CD14-positive monocyte (primary cell): ENCODE measurements around the gene JSRP1. TPM values are rescaled to one million over a fixed set of nuclear protein-coding genes. Genes with fewer than 3 reads are reported as not detected.

Experiments used
- DNase-seq, 3 donors: peaks; one replicate each; pipeline ENCODE4 v3.0.0-alpha.2; 2011 to 2022
- H2AFZ ChIP-seq: 2 replicates; pipeline ENCODE4 v1.6.0; 2012; ENCODE audit warnings: mild to moderate bottlenecking, low read depth, low read length, inconsistent platforms; ENCODE audit not compliant: insufficient read depth, poor library complexity, severe bottlenecking
- H3K27ac ChIP-seq, 2 donors: 1 replicate in 1 of 2; 2 replicates in 1 of 2; pipeline ENCODE4 v1.5.1; 2012 to 2013; ENCODE audit warnings: low read length in 2 of 2, control low read depth in 1 of 2, inconsistent platforms in 1 of 2, low read depth in 1 of 2, mild to moderate bottlenecking in 1 of 2
- H3K27me3 ChIP-seq, 2 donors: one replicate each; pipeline versions ENCODE4 v1.6.0 to v1.6.1; 2011 to 2013; ENCODE audit warnings: low read length in 2 of 2; ENCODE audit not compliant: control insufficient read depth in 2 of 2, insufficient read depth in 2 of 2
- H3K36me3 ChIP-seq, 2 donors: replicated peaks in 1 of 2; 1 replicate in 1 of 2; 2 replicates in 1 of 2; pipeline versions ENCODE4 v1.5.1 to v1.6.1; 2012 to 2013; ENCODE audit warnings: low read length in 2 of 2, control low read depth in 1 of 2, inconsistent platforms in 1 of 2, mild to moderate bottlenecking in 1 of 2; ENCODE audit not compliant: insufficient read depth in 2 of 2, control insufficient read depth in 1 of 2
- H3K4me1 ChIP-seq, 2 donors: 1 replicate in 1 of 2; 2 replicates in 1 of 2; pipeline versions ENCODE4 v1.5.1 to v1.6.1; 2012 to 2013; ENCODE audit warnings: low read length in 2 of 2, control low read depth in 1 of 2, inconsistent platforms in 1 of 2, mild to moderate bottlenecking in 1 of 2, moderate library complexity in 1 of 2; ENCODE audit not compliant: insufficient read depth in 2 of 2, control insufficient read depth in 1 of 2
- H3K4me2 ChIP-seq: replicated peaks from 2 replicates; pipeline ENCODE3; 2012; ENCODE audit warnings: low read length, moderate library complexity, mild to moderate bottlenecking; ENCODE audit not compliant: poor library complexity, severe bottlenecking; ENCODE audit errors: extremely low read depth
- H3K4me3 ChIP-seq, 3 experiments: fragments of 200-600 bp in 1 of 3; sonication (generic) in 1 of 3; replicated peaks in 1 of 3; 1 replicate in 2 of 3; 2 replicates in 1 of 3; pipeline ENCODE4 v1.5.1; 2011 to 2013; ENCODE audit warnings: low read length in 3 of 3, mild to moderate bottlenecking in 3 of 3, control low read depth in 2 of 3, low read depth in 2 of 3, inconsistent platforms in 1 of 3, moderate library complexity in 1 of 3
- H3K79me2 ChIP-seq: 2 replicates; pipeline ENCODE4 v1.6.0; 2012; ENCODE audit warnings: mild to moderate bottlenecking, control low read depth, inconsistent platforms, low read length, moderate library complexity; ENCODE audit not compliant: insufficient read depth
- H3K9ac ChIP-seq: 2 replicates; pipeline ENCODE4 v1.6.0; 2017; ENCODE audit warnings: low read length, mild to moderate bottlenecking; ENCODE audit not compliant: insufficient read depth, poor library complexity, severe bottlenecking
- H3K9me3 ChIP-seq, 2 donors: replicated peaks in 1 of 2; 1 replicate in 1 of 2; 2 replicates in 1 of 2; pipeline versions ENCODE4 v1.5.1 to v1.6.1; 2012 to 2013; ENCODE audit warnings: low read length in 2 of 2, control low read depth in 1 of 2; ENCODE audit not compliant: control insufficient read depth in 1 of 2, insufficient read depth in 1 of 2
- H4K20me1 ChIP-seq: 2 replicates; pipeline ENCODE4 v1.6.0; 2012; ENCODE audit warnings: mild to moderate bottlenecking, low read length, control low read depth, moderate library complexity; ENCODE audit not compliant: insufficient read depth
- H3K27ac Mint-ChIP-seq, 7 donors: one replicate each; pipeline ENCODE4 v1.8.0; 2020; ENCODE audit warnings: mild to moderate bottlenecking in 7 of 7, mixed read lengths in 7 of 7, moderate library complexity in 6 of 7, inconsistent platforms in 2 of 7
- H3K27me3 Mint-ChIP-seq, 3 donors: one replicate each; pipeline ENCODE4 v1.8.0; 2021 to 2022; ENCODE audit warnings: low read depth in 3 of 3, mild to moderate bottlenecking in 3 of 3, mixed read lengths in 3 of 3, moderate library complexity in 3 of 3, inconsistent platforms in 1 of 3
- H3K36me3 Mint-ChIP-seq, 2 donors: one replicate each; pipeline ENCODE4 v1.8.0; 2020; ENCODE audit warnings: mixed read lengths in 2 of 2, inconsistent platforms in 1 of 2, mild to moderate bottlenecking in 1 of 2
- H3K4me1 Mint-ChIP-seq: one replicate; pipeline ENCODE4 v1.8.0; 2020; ENCODE audit warnings: mild to moderate bottlenecking, mixed read lengths
- H3K4me3 Mint-ChIP-seq, 2 donors: one replicate each; pipeline ENCODE4 v1.8.0; 2020; ENCODE audit warnings: mild to moderate bottlenecking in 2 of 2, mixed read lengths in 2 of 2, moderate library complexity in 1 of 2
- H3K9me3 Mint-ChIP-seq, 7 donors: one replicate each; pipeline ENCODE4 v1.8.0; 2020 to 2022; ENCODE audit warnings: mixed read lengths in 7 of 7, mild to moderate bottlenecking in 6 of 7, moderate library complexity in 6 of 7, inconsistent platforms in 2 of 7
- CTCF ChIP-seq: fragments of 200-600 bp; IDR thresholded peaks from one replicate; pipeline ENCODE4 v1.8.0; 2022; ENCODE audit warnings: antibody characterized with exemption, mild to moderate bottlenecking
- WGBS: methylation state at CpG from one replicate; pipeline ENCODE4 v1.1.5; 2013; ENCODE audit warnings: missing lambda C conversion rate; ENCODE audit not compliant: insufficient coverage; 5-methylcytosine and 5-hydroxymethylcytosine counted together
- intact Hi-C, 2 donors: fragments of 100-400 bp; cut with micrococcal nuclease; formaldehyde crosslinking; loops; one replicate each; pipeline versions ENCODE4 v1.15.0 to v1.15.1; 2023
- polyA plus RNA-seq, 3 donors: library from polyadenylated mRNA; depleted of rRNA in 1 of 3; unstranded in 2 of 3; stranded (reverse) in 1 of 3; fragments of 300-500 nt in 2 of 3; fragments of >200 nt in 1 of 3; fragmentation: Illumina TruSeq in 2 of 3; gene quantifications; 1 replicate in 2 of 3; 2 replicates in 1 of 3; pipeline ENCODE4 v1.2.3, GENCODE V29; 2012 to 2021

JSRP1 gene
- polyA plus RNA-seq, 3 donors: 0.38 to 0.50 TPM; not detected in 1

DNA sequence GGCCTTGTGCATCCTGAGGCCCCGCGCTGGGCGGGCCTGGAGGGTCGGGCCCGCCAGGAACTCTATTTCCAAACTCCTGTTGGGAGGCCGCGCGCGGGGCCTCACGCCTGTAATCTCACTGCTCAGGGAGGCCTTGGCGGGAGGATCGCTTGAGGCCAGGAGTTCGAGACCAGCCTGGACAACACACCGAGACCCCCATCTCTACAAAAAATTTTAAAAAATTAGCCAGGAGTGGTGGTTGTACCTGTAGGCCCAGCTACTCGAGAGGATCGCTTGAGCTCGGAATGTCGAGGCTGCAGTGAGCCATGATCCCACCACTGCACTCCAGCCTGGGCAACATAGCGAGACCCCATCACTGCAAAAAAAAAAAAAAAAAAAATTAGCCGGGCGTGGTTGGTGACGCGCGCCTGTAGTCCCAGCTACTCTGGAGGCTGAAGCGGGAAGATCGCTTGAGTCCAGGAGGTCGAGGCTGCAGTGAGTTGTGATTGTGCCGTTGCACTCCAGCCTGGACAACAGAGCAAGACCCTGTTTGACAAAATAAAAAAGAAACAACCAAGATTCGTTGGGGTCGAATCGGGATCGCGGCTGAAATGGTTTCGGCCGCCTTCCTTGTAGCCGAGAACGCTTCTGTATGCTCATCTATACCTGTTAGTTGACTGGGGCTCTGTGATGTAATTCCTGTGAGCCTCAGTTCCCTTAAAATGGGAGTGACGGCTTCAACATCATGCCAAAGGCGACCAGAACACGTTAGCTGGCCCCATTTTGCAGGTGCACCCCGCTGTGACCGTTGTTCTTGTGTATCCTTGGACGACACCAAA, 19.0 kb downstream of the JSRP1 start:
- Mint-ChIP-seq H3K27ac (peak overlapping the region; percentile 97 to 100 (median 99)), H3K36me3 (peaks cover 20 to 40% of the 10 kb centered on the region in 2 donors), H3K27me3 (peaks cover 0 to 2% (median 1%) of the 10 kb centered on the region in 3 donors), H3K4me3 (peak overlapping the region; percentile 87 to 94), H3K4me1 (peaks cover 65% of the 10 kb centered on the region), H3K9me3 (no peaks in the 10 kb centered on the region)
- Histone ChIP-seq H3K4me1 (peaks cover 51 to 66% of the 10 kb centered on the region in 2 donors), H3K27me3 (no peaks in the 10 kb centered on the region), H3K27ac (peak overlapping the region; percentile 97 to 99), H3K4me2 (peak overlapping the region; percentile 93), H3K9ac (peak overlapping the region; percentile 92), H3K4me3 (peak overlapping the region; percentile 26 to 88 (median 73)), H3K9me3 (no peaks in the 10 kb centered on the region), H2AFZ (peak overlapping the region; percentile 84), H3K79me2 (peaks cover 94% of the 10 kb centered on the region), H4K20me1 (peaks cover 86% of the 10 kb centered on the region), H3K36me3 (peaks cover 18 to 36% of the 10 kb centered on the region in 2 donors)
- 51% methylated on average over 32 of the region's 43 CpGs for WGBS
- intact Hi-C loops: loop anchor here (2.0 to 5.0 kb wide), 4 partner anchors 36 to 90 kb away; partner anchors contain the start of genes AP3D1 (in 2 of the 2), LSM7 (in 1 of the 2) and SPPL2B (in 1 of the 2)
- no peak for TF ChIP-seq CTCF
- DNase-seq: no peak

DNA sequence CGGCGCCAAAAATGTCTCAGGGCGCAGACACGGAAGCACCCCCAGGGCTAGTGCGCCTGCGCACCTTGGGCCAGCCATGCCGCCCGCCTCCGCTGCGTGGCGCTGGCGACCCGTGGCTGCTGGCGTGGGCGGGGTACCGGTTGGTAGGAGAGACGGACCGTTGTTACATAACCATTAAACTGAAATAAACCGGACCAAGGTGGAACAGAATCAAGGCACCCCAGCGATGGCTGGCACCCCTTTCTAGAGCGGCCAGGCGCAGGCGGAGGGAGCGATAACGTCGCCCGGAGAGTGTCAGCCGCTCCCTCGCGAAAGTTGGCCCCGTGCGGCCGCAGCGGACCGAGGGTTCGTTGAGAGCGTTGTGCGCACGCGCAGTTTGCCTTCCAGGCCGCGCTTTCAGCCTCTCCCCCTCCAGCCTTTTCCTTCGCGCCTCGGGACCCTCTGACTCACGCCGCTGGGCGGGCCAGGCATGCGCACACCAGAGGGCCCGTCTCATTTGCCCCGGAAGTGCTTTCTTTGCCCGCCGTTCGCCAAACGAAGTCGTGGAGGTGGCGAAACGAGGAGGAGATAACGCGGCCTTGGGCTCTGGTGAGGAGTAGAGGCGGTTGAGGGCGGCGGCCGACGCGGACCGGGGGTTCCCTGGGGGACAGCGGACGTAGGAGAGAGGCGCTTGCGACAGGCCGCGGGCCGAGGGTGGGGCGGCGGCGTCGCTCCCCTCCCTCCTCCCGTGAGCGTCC, 19.7 kb downstream of the JSRP1 start, which contains the start of the genes PLEKHJ1 and SF3A2:
Gene PLEKHJ1, minus strand, starts transcription at position 16 of the 737 bp plus-strand sequence. CDS start 81 bp downstream, outside the sequence.
Gene SF3A2, plus strand, starts transcription at position 511 of the 737 bp plus-strand sequence. CDS start 6,595 bp downstream, outside the sequence.
- intact Hi-C loops: loop anchor here (2.0 to 5.0 kb wide), 4 partner anchors 36 to 91 kb away; partner anchors contain the start of genes AP3D1 (in 2 of the 2), LSM7 (in 1 of the 2) and SPPL2B (in 1 of the 2)
- peaks cover 62% of the 10 kb centered on the region for H3K4me1 Mint-ChIP-seq
- H3K4me3 ChIP-seq: peak within 1 kb of the TSS; percentile 54 to 88 (median 73)
- H3K27ac Mint-ChIP-seq: peak within 1 kb of the TSS; percentile 97 to 100 (median 99)
- H3K36me3 Mint-ChIP-seq: peaks cover 22 to 43% of the 10 kb centered on the region in 2 donors
- no peaks in the 10 kb centered on the region for H3K9me3 ChIP-seq
- peak; percentile 97 to 98 (median 98) for DNase-seq
- TF ChIP-seq CTCF: peak; percentile 99
- no peaks in the 10 kb centered on the region for H3K27me3 ChIP-seq
- H3K9ac ChIP-seq: peak within 1 kb of the TSS; percentile 92
- H4K20me1 ChIP-seq: peaks cover 86% of the 10 kb centered on the region
- WGBS: under 1% methylated on average over 78 of the region's 80 CpGs
- H3K4me1 ChIP-seq: peaks cover 51 to 66% of the 10 kb centered on the region in 2 donors
- H3K9me3 Mint-ChIP-seq: no peaks in the 10 kb centered on the region
- peak within 1 kb of the TSS; percentile 97 to 99 for H3K27ac ChIP-seq
- H3K79me2 ChIP-seq: peaks cover 88% of the 10 kb centered on the region
- H3K27me3 Mint-ChIP-seq: peaks cover 0 to 2% (median 1%) of the 10 kb centered on the region in 3 donors
- peak within 1 kb of the TSS; percentile 93 for H3K4me2 ChIP-seq
- peak within 1 kb of the TSS; percentile 87 to 94 for H3K4me3 Mint-ChIP-seq
- peaks cover 20 to 37% of the 10 kb centered on the region in 2 donors for H3K36me3 ChIP-seq
- peak within 1 kb of the TSS; percentile 84 for H2AFZ ChIP-seq
